GM12875 (cell line): ENCODE data around the gene KRT33B.

Experiments used
- H3K4me3 ChIP-seq: one replicate; pipeline ENCODE4 v1.5.1; 2011; ENCODE audit warnings: low read depth, low read length, control low read depth
- CTCF ChIP-seq: IDR thresholded peaks from 2 replicates; pipeline ENCODE4 v1.5.1; 2011; ENCODE audit warnings: low read depth, mild to moderate bottlenecking, control low read depth, inconsistent platforms, low read length, moderate library complexity, borderline replicate concordance; ENCODE audit not compliant: insufficient read depth

The KRT33B gene

GRCh38 chr17:41413982-41414381 is 44.4 kb upstream of the KRT33B start:
- H3K4me3 ChIP-seq: no peak overlapping the region
- TF ChIP-seq CTCF: no peak

GRCh38 chr17:41413353-41413957 is 43.8 kb upstream of the KRT33B start:
- no peak overlapping the region for H3K4me3 ChIP-seq
- no peak for TF ChIP-seq CTCF

- H3K4me3 ChIP-seq: no peak overlapping the region
- TF ChIP-seq CTCF: no peak
Observed at GRCh38 chr17:41411072-41411840, 41.6 kb upstream of the KRT33B start.

- no peak for TF ChIP-seq CTCF
- no peak overlapping the region for H3K4me3 ChIP-seq
Observed at GRCh38 chr17:41407226-41407625, 37.6 kb upstream of the KRT33B start.

- no peak overlapping the region for H3K4me3 ChIP-seq
- TF ChIP-seq CTCF: no peak
Observed at GRCh38 chr17:41406205-41406604, 36.6 kb upstream of the KRT33B start.

- no peak for TF ChIP-seq CTCF
- H3K4me3 ChIP-seq: no peak overlapping the region
Observed at GRCh38 chr17:41404024-41404671, 34.5 kb upstream of the KRT33B start.
